ENCODE data around the gene HNRNPL. TPM values are rescaled to one million over a fixed set of nuclear protein-coding genes. Genes with fewer than 3 reads are reported as not detected.
A peak's percentile ranks its signal among the peaks of the same experiment; 100 is the strongest.
"Not testable (repeated sequence)": the region's sequence is repeated elsewhere in the genome, so short reads cannot be mapped to it uniquely, and the experiment has no call there.

HNRNPL gene
- total RNA-seq, 2 donors from 2014 or later = 476 to 617 TPM

DNA sequence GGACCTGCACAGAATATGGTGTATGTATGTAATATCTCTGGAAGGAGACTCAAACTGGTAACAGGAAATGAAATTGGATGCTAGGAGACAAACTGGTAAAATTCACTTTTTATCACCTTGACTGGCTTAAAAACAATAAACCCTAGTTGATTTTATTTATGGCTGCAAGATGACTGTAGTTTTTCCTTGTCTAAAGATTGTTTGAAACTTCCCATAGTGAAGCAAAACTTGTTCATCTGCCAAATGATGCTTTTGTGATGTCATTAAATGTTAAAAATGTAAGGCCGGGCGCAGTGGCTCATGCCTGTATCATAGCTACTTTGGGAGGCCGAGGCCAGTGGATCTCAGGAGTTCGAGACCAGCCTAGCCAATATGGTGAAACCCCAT lies 15.7 kb downstream of the HNRNPL start:
- Mint-ChIP-seq H3K36me3 (ENCODE audit: low read depth) (peaks cover 68% of the 10 kb centered on the region), H3K27me3 (no peaks in the 10 kb centered on the region), H3K9me3 (no peaks in the 10 kb centered on the region), H3K4me1 (peaks cover 18% of the 10 kb centered on the region), H3K27ac (no peak overlapping the region), H3K4me3 (no peak overlapping the region)
- ATAC-seq (replicated peaks) = no peak

DNA sequence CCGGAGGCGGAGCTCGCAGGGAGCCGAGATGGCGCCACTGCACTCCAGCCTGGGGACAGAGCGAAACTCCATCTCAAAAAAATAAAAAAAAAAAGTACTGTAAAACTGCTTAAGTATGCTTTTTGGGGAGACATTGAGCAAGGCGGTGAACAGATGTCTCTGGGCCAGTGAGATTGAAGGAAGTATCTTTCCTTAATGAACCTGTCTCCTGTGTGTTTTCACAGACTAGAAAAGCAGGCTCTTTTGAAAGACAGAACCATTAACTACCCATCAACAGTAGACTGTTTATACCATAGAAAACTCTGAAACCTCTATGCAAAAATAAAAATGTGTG lies 16.7 kb downstream of the HNRNPL start:
- peaks cover 12% of the 10 kb centered on the region for H3K4me1 Mint-ChIP-seq

GRCh38 chr19:38831142-38831605 lies 18.6 kb downstream of the HNRNPL start:
- Mint-ChIP-seq H3K4me1 (peaks cover 20% of the 10 kb centered on the region), H3K9me3 (no peaks in the 10 kb centered on the region), H3K27ac (peak overlapping the region; percentile 97), H3K4me3 (peak overlapping the region; percentile 95), H3K27me3 (no peaks in the 10 kb centered on the region), H3K36me3 (ENCODE audit: low read depth) (peaks cover 67% of the 10 kb centered on the region)
- ATAC-seq (replicated peaks) = peak; percentile 72

More for the DNA sequence above, 16.7 kb downstream of the HNRNPL start:
- no peaks in the 10 kb centered on the region for H3K9me3 Mint-ChIP-seq
- ATAC-seq (replicated peaks) = no peak
- H3K36me3 Mint-ChIP-seq (ENCODE audit: low read depth) = peaks cover 67% of the 10 kb centered on the region
- H3K4me3 Mint-ChIP-seq = no peak overlapping the region
- H3K27ac Mint-ChIP-seq = no peak overlapping the region
- H3K27me3 Mint-ChIP-seq = no peaks in the 10 kb centered on the region

- no peak for ATAC-seq (replicated peaks)
- H3K27me3 Mint-ChIP-seq = no peaks in the 10 kb centered on the region
- H3K27ac Mint-ChIP-seq = no peak overlapping the region
- peaks cover 57% of the 10 kb centered on the region for H3K36me3 Mint-ChIP-seq (ENCODE audit: low read depth)
- peaks cover 20% of the 10 kb centered on the region for H3K4me1 Mint-ChIP-seq
- H3K4me3 Mint-ChIP-seq = peak overlapping the region; percentile 95
- H3K9me3 Mint-ChIP-seq = no peaks in the 10 kb centered on the region
Measured at GRCh38 chr19:38830039-38830733, 19.6 kb downstream of the HNRNPL start.

GRCh38 chr19:38829203-38829602 lies 20.6 kb downstream of the HNRNPL start:
- not testable (repeated sequence) for H3K4me3 Mint-ChIP-seq; ATAC-seq (replicated peaks); H3K27ac Mint-ChIP-seq

DNA sequence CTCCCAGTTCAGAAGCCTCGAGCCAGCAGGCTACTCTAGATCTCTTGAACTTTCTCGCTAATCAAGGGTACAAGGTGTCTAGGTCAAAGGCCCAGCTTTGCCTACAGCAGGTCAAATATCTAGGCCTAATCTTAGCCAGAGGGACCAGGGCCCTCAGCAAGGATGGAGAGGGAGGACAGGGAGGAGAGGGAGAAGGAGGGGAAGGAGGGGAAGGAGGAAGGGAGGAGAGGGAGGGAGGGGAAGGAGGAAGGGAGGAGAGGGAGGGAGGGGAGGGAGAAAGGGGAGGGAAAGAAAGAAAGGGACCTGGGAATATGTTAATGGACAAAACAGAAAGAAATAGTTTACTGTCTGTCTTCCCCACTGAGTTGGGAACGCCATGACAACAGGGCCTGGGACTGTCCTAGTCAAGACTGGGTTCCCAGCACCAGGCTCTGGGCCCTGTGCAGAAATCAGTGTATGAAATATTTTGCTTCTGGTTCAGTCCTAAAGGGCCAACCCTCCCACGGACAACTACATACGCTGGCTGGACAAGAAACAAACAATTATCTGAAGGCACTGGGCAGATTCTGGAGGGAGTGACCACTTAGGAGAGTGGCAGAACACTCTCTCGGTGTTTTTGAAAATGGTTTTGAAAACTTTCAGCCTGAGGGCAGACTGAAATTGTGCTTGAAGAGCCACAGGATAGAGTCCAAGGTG lies 22.8 kb downstream of the HNRNPL start:
- ATAC-seq (replicated peaks) = no peak
- H3K36me3 Mint-ChIP-seq (ENCODE audit: low read depth) = peaks cover 82% of the 10 kb centered on the region
- no peaks in the 10 kb centered on the region for H3K9me3 Mint-ChIP-seq
- H3K4me3 Mint-ChIP-seq = no peak overlapping the region
- no peaks in the 10 kb centered on the region for H3K27me3 Mint-ChIP-seq
- H3K4me1 Mint-ChIP-seq = peaks cover 18% of the 10 kb centered on the region
- peak overlapping the region; percentile 43 for H3K27ac Mint-ChIP-seq

More at GRCh38 chr19:38829203-38829602, 20.6 kb downstream of the HNRNPL start:
- not testable (repeated sequence) for H3K27me3 Mint-ChIP-seq, H3K9me3 Mint-ChIP-seq
- H3K36me3 Mint-ChIP-seq (ENCODE audit: low read depth) = peaks cover 66% of the 10 kb centered on the region
- H3K4me1 Mint-ChIP-seq = peaks cover 20% of the 10 kb centered on the region

DNA sequence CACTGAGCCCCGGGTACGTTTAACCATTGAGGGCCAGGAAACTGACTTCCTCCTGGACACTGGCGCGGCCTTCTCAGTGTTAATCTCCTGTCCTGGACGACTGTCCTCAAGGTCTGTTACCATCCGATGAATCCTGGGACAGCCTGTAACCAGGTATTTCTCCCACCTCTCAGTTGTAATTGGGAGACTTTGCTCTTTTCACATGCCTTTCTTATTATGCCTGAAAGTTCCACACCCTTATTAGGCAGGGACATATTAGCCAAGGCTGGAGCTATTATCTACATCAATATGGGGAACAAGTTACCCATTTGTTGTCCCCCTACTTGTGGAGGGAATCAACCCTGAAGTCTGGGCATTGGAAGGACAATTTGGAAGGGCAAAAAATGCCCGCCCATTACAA lies 23.9 kb downstream of the HNRNPL start:
- peaks cover 72% of the 10 kb centered on the region for H3K36me3 Mint-ChIP-seq (ENCODE audit: low read depth)
- not testable (repeated sequence) for ATAC-seq (replicated peaks); H3K27ac Mint-ChIP-seq; H3K9me3 Mint-ChIP-seq; H3K27me3 Mint-ChIP-seq; H3K4me3 Mint-ChIP-seq
- peaks cover 13% of the 10 kb centered on the region for H3K4me1 Mint-ChIP-seq

DNA sequence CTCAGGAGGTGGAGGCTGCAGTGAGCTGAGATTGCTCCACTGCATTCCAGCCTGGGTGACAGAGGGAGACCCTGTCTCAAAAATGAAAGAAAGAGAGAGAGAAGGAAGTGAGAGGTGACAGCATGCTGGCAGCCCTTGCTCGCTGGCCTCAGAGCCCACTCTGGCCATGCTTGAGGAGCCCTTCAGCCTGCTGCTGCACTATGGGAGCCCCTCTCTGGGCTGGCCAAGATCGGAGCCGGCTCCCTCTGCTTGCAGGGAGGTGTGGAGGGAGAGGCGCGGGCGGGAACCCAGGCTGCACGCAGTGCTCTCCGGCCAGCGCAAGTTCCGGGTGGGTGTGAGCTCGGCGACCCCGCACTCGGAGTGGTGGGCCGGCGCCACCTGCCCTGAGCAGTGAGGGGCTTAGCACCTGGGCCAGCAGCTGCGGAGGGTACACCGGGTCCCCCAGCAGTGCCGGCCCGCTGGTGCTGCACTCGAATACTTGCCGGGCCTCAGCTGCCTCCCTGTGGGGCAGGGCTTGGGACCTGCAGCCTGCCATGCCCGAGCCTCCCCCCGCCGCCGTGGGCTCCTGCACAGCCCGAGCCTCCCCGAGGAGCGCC lies 28.5 kb downstream of the HNRNPL start:
- ATAC-seq (replicated peaks); H3K9me3 Mint-ChIP-seq; H3K27ac Mint-ChIP-seq; H3K27me3 Mint-ChIP-seq; H3K4me3 Mint-ChIP-seq; H3K4me1 Mint-ChIP-seq: not testable (repeated sequence)
- H3K36me3 Mint-ChIP-seq (ENCODE audit: low read depth) = peaks cover 55% of the 10 kb centered on the region

DNA sequence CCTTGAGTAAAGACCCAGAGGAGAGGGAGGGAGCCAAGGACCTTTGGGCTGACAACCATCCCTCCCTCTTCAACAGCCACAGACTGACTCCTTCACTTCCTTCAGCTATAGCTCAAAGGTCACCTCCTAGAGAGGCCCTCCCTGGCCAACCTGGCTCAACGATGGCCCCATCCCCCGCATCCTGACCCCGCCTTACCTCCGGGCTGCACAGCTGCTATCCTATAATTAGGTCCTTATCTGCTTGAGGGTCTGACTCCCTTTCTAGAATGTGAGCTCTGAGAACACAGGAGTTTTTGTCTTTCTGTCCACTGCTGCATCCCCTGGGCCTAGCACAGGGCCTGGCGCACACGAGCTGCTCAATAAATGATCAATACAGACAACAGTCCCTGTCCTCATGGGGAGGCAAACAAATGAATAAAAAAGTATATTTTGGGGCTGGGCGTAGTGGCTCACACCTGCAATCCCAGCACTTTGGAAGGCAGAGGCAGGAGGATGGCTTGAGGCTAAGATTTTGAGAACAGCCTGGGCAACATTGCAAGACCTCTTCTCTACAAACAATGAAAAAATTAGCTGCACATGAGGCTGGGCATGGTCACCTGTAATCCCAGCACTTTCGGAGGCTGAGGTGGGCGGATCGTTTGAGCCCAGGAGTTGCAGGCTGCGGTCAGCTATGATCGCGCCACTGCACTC lies 30.4 kb downstream of the HNRNPL start:
- no peaks in the 10 kb centered on the region for H3K27me3 Mint-ChIP-seq
- no peak overlapping the region for H3K4me3 Mint-ChIP-seq
- H3K4me1 Mint-ChIP-seq = peaks cover 7% of the 10 kb centered on the region
- no peaks in the 10 kb centered on the region for H3K9me3 Mint-ChIP-seq
- ATAC-seq (replicated peaks) = no peak
- H3K36me3 Mint-ChIP-seq (ENCODE audit: low read depth) = peaks cover 58% of the 10 kb centered on the region
- no peak overlapping the region for H3K27ac Mint-ChIP-seq

- Mint-ChIP-seq H3K36me3 (ENCODE audit: low read depth) (peaks cover 39% of the 10 kb centered on the region), H3K9me3 (no peaks in the 10 kb centered on the region), H3K27ac (no peak overlapping the region), H3K4me1 (peaks cover 7% of the 10 kb centered on the region), H3K27me3 (no peaks in the 10 kb centered on the region), H3K4me3 (no peak overlapping the region)
- ATAC-seq (replicated peaks) = no peak
Measured at GRCh38 chr19:38817081-38817480, 32.7 kb downstream of the HNRNPL start.

GRCh38 chr19:38816131-38816750 lies 33.5 kb downstream of the HNRNPL start:
- no peak for ATAC-seq (replicated peaks)
- Mint-ChIP-seq H3K27ac (no peak overlapping the region), H3K4me3 (no peak overlapping the region), H3K9me3 (no peaks in the 10 kb centered on the region), H3K36me3 (ENCODE audit: low read depth) (peaks cover 39% of the 10 kb centered on the region), H3K27me3 (no peaks in the 10 kb centered on the region), H3K4me1 (peaks cover 7% of the 10 kb centered on the region)

DNA sequence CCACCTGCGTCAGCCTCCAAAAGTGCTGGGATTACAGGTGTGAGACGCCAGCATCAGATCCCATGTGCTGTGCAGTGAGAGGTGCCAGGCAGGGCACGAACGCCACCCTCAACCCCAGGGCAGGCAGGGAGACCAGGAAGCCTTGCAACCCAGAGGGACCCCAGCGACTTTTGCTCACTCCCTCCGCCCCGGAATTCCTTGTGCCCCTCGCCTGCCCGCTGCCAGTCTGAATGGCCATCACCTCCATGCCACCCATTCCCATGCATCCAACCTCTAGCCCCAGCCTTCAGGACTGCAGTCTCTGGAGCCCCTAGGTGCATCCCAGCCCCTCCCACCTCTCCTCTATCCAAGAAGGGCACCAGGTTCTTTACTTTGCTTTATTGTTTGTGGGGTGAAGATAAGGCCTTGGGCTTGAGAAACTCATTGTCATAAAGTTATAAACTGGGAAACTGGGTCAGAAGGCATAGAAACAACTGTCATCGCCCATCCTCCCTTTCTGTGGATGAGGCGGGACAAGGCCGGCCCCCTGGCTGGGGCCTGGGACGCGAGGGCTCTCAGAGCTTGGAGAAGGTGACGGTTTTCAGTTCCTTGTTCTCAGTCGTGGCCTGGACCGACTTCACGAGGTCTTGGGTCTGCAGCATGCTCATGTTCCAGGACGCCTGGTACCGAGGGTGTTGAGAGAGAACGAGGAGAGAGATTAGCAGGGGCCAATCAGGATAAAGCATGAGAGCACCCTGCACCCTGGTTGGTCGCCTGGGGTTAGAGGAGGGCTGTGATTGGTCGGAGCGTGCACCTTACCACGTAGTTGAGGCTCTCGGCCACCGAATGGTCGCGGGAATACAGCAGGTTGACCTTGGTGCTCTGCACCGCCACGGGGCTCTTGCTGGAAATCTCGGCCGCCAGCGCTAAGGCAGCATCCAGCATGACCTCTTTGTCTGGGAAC lies 34.5 kb downstream of the HNRNPL start:
- no peak overlapping the region for H3K4me3 Mint-ChIP-seq
- H3K9me3 Mint-ChIP-seq = no peaks in the 10 kb centered on the region

DNA sequence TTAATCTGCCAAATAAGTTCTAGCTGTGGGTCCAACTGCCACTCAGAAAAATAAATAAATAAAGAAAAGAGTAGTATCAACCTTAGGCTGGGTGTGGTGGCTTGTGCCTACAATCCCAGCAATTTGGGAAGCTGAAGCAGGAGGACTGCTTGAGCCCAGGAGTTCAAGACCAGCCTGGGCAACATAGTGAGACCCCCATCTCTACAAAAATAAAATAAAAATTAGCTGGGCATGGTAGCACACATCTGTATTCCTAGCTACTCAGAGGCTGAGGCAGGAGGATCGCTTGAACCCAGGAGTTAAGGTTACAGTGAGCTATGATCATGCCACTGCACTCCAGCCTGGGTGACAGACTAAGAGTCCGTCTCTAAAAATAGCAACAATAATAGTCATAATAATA lies 35.9 kb downstream of the HNRNPL start:
- not testable (repeated sequence) for H3K4me1 Mint-ChIP-seq; ATAC-seq (replicated peaks); H3K4me3 Mint-ChIP-seq; H3K27me3 Mint-ChIP-seq; H3K9me3 Mint-ChIP-seq; H3K27ac Mint-ChIP-seq
- H3K36me3 Mint-ChIP-seq (ENCODE audit: low read depth) = peaks cover 25% of the 10 kb centered on the region

More for the DNA sequence above, 34.5 kb downstream of the HNRNPL start:
- Mint-ChIP-seq H3K27me3 (no peaks in the 10 kb centered on the region), H3K4me1 (no peaks in the 10 kb centered on the region), H3K36me3 (ENCODE audit: low read depth) (peaks cover 32% of the 10 kb centered on the region), H3K27ac (no peak overlapping the region)
- no peak for ATAC-seq (replicated peaks)
